Mammary epithelial cell (primary cell): ENCODE results near the gene SLC46A3.

Experiments
- CTCF ChIP-seq, 2 donors: IDR thresholded peaks in 1 of 2; conservative IDR thresholded peaks in 1 of 2; 2 replicates each; pipeline ENCODE4 v1.5.1; 2011 to 2012; ENCODE audit warnings: inconsistent platforms in 2 of 2, low read length in 2 of 2, mild to moderate bottlenecking in 2 of 2, control low read depth in 1 of 2, low read depth in 1 of 2; ENCODE audit not compliant: insufficient read depth in 1 of 2; ENCODE audit errors: extremely low read depth in 1 of 2
- EZH2 ChIP-seq: IDR thresholded peaks from 2 replicates; pipeline ENCODE4 v1.6.1; 2012; ENCODE audit warnings: low read length, inconsistent platforms, borderline replicate concordance

- TF ChIP-seq EZH2 = no peak
- TF ChIP-seq CTCF (conservative IDR thresholded peaks at IDR 0.05 in 1 of 2, IDR thresholded peaks at IDR 0.05 in 1 of 2; ENCODE audit: extremely low read depth in 1 of 2, insufficient read depth in 1 of 2, low read depth in 1 of 2, low read length in 2 of 2) = no peak
These were observed 68.5 kb downstream of the SLC46A3 start for GRCh38 chr13:28650284-28650683.
